CD14-positive monocyte (primary cell): Measurements from ENCODE around the gene RBSN. TPM values are rescaled to one million over a fixed set of nuclear protein-coding genes. Genes with fewer than 3 reads are reported as not detected.

ENCODE experiments used
- DNase-seq, 3 donors: peaks; one replicate each; pipeline ENCODE4 v3.0.0-alpha.2; 2011 to 2022
- H2AFZ ChIP-seq: 2 replicates; pipeline ENCODE4 v1.6.0; 2012; ENCODE audit warnings: mild to moderate bottlenecking, low read depth, low read length, inconsistent platforms; ENCODE audit not compliant: insufficient read depth, poor library complexity, severe bottlenecking
- H3K27ac ChIP-seq, 2 donors: 1 replicate in 1 of 2; 2 replicates in 1 of 2; pipeline ENCODE4 v1.5.1; 2012 to 2013; ENCODE audit warnings: low read length in 2 of 2, control low read depth in 1 of 2, inconsistent platforms in 1 of 2, low read depth in 1 of 2, mild to moderate bottlenecking in 1 of 2
- H3K27me3 ChIP-seq, 2 donors: one replicate each; pipeline versions ENCODE4 v1.6.0 to v1.6.1; 2011 to 2013; ENCODE audit warnings: low read length in 2 of 2; ENCODE audit not compliant: control insufficient read depth in 2 of 2, insufficient read depth in 2 of 2
- H3K36me3 ChIP-seq, 2 donors: replicated peaks in 1 of 2; 1 replicate in 1 of 2; 2 replicates in 1 of 2; pipeline versions ENCODE4 v1.5.1 to v1.6.1; 2012 to 2013; ENCODE audit warnings: low read length in 2 of 2, control low read depth in 1 of 2, inconsistent platforms in 1 of 2, mild to moderate bottlenecking in 1 of 2; ENCODE audit not compliant: insufficient read depth in 2 of 2, control insufficient read depth in 1 of 2
- H3K4me1 ChIP-seq, 2 donors: 1 replicate in 1 of 2; 2 replicates in 1 of 2; pipeline versions ENCODE4 v1.5.1 to v1.6.1; 2012 to 2013; ENCODE audit warnings: low read length in 2 of 2, control low read depth in 1 of 2, inconsistent platforms in 1 of 2, mild to moderate bottlenecking in 1 of 2, moderate library complexity in 1 of 2; ENCODE audit not compliant: insufficient read depth in 2 of 2, control insufficient read depth in 1 of 2
- H3K4me2 ChIP-seq: replicated peaks from 2 replicates; pipeline ENCODE3; 2012; ENCODE audit warnings: low read length, moderate library complexity, mild to moderate bottlenecking; ENCODE audit not compliant: poor library complexity, severe bottlenecking; ENCODE audit errors: extremely low read depth
- H3K4me3 ChIP-seq, 3 experiments: fragments of 200-600 bp in 1 of 3; sonication (generic) in 1 of 3; replicated peaks in 1 of 3; 1 replicate in 2 of 3; 2 replicates in 1 of 3; pipeline ENCODE4 v1.5.1; 2011 to 2013; ENCODE audit warnings: low read length in 3 of 3, mild to moderate bottlenecking in 3 of 3, control low read depth in 2 of 3, low read depth in 2 of 3, inconsistent platforms in 1 of 3, moderate library complexity in 1 of 3
- H3K79me2 ChIP-seq: 2 replicates; pipeline ENCODE4 v1.6.0; 2012; ENCODE audit warnings: mild to moderate bottlenecking, control low read depth, inconsistent platforms, low read length, moderate library complexity; ENCODE audit not compliant: insufficient read depth
- H3K9ac ChIP-seq: 2 replicates; pipeline ENCODE4 v1.6.0; 2017; ENCODE audit warnings: low read length, mild to moderate bottlenecking; ENCODE audit not compliant: insufficient read depth, poor library complexity, severe bottlenecking
- H3K9me3 ChIP-seq, 2 donors: replicated peaks in 1 of 2; 1 replicate in 1 of 2; 2 replicates in 1 of 2; pipeline versions ENCODE4 v1.5.1 to v1.6.1; 2012 to 2013; ENCODE audit warnings: low read length in 2 of 2, control low read depth in 1 of 2; ENCODE audit not compliant: control insufficient read depth in 1 of 2, insufficient read depth in 1 of 2
- H4K20me1 ChIP-seq: 2 replicates; pipeline ENCODE4 v1.6.0; 2012; ENCODE audit warnings: mild to moderate bottlenecking, low read length, control low read depth, moderate library complexity; ENCODE audit not compliant: insufficient read depth
- H3K27ac Mint-ChIP-seq, 7 donors: one replicate each; pipeline ENCODE4 v1.8.0; 2020; ENCODE audit warnings: mild to moderate bottlenecking in 7 of 7, mixed read lengths in 7 of 7, moderate library complexity in 6 of 7, inconsistent platforms in 2 of 7
- H3K27me3 Mint-ChIP-seq, 3 donors: one replicate each; pipeline ENCODE4 v1.8.0; 2021 to 2022; ENCODE audit warnings: low read depth in 3 of 3, mild to moderate bottlenecking in 3 of 3, mixed read lengths in 3 of 3, moderate library complexity in 3 of 3, inconsistent platforms in 1 of 3
- H3K36me3 Mint-ChIP-seq, 2 donors: one replicate each; pipeline ENCODE4 v1.8.0; 2020; ENCODE audit warnings: mixed read lengths in 2 of 2, inconsistent platforms in 1 of 2, mild to moderate bottlenecking in 1 of 2
- H3K4me1 Mint-ChIP-seq: one replicate; pipeline ENCODE4 v1.8.0; 2020; ENCODE audit warnings: mild to moderate bottlenecking, mixed read lengths
- H3K4me3 Mint-ChIP-seq, 2 donors: one replicate each; pipeline ENCODE4 v1.8.0; 2020; ENCODE audit warnings: mild to moderate bottlenecking in 2 of 2, mixed read lengths in 2 of 2, moderate library complexity in 1 of 2
- H3K9me3 Mint-ChIP-seq, 7 donors: one replicate each; pipeline ENCODE4 v1.8.0; 2020 to 2022; ENCODE audit warnings: mixed read lengths in 7 of 7, mild to moderate bottlenecking in 6 of 7, moderate library complexity in 6 of 7, inconsistent platforms in 2 of 7
- CTCF ChIP-seq: fragments of 200-600 bp; IDR thresholded peaks from one replicate; pipeline ENCODE4 v1.8.0; 2022; ENCODE audit warnings: antibody characterized with exemption, mild to moderate bottlenecking
- WGBS: methylation state at CpG from one replicate; pipeline ENCODE4 v1.1.5; 2013; ENCODE audit warnings: missing lambda C conversion rate; ENCODE audit not compliant: insufficient coverage; 5-methylcytosine and 5-hydroxymethylcytosine counted together
- intact Hi-C, 2 donors: fragments of 100-400 bp; cut with micrococcal nuclease; formaldehyde crosslinking; loops; one replicate each; pipeline versions ENCODE4 v1.15.0 to v1.15.1; 2023
- polyA plus RNA-seq, 3 donors: library from polyadenylated mRNA; depleted of rRNA in 1 of 3; unstranded in 2 of 3; stranded (reverse) in 1 of 3; fragments of 300-500 nt in 2 of 3; fragments of >200 nt in 1 of 3; fragmentation: Illumina TruSeq in 2 of 3; gene quantifications; 1 replicate in 2 of 3; 2 replicates in 1 of 3; pipeline ENCODE4 v1.2.3, GENCODE V29; 2012 to 2021

RBSN gene
- polyA plus RNA-seq, 3 donors = 6.7 to 10.1 (median 8.1) TPM

DNA sequence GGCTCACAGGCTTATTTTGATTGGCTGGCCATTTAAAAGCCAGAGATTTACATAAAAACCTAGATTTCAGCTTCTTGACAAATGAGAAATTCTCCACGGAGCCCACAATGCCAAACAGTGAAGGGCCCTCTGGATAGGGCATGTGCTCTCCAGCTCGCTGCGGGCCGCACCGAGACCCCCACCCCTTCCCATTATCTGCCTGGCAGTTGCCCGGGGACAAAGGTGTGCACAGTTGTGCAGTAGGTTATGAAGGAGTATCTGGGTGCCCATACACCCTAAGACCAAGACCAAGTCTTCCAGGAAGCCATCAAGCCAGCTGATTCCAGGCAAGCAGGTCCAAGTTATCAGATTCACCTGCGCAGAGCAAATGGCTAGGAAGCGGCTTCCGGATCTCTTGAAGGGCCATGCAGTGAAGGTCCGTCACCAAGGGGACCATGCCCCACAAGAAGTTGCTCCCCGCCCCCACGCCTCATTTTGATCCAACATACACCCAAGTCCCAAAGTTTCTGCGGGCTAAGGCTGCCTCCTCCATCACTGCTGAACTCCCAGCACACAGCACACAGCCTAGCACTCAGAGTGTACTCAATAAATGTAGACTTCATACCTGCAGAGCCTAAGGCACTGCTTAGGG, 35.2 kb downstream of the RBSN start:
- intact Hi-C loops = loop anchor here (10.0 kb wide), 5 partner anchors 109 to 939 kb away; partner anchors contain the start of genes CCDC174 (in 1 of the 2), CHCHD4 (in 1 of the 2), NR2C2 (in 1 of the 2) and TMEM43 (in 1 of the 2)
- peaks cover 34% of the 10 kb centered on the region for H3K79me2 ChIP-seq
- peak overlapping the region; percentile 68 to 94 (median 80) for H3K4me3 ChIP-seq
- Mint-ChIP-seq H3K4me3 (peak overlapping the region; percentile 96 to 97), H3K27me3 (peaks cover 0 to 2% (median 2%) of the 10 kb centered on the region in 3 donors), H3K9me3 (peaks cover 0 to 2% (median 0%) of the 10 kb centered on the region in 7 donors), H3K27ac (peak overlapping the region in 5 of 7 donors; percentile 54 to 90 (median 69)), H3K36me3 (peaks cover 11 to 28% of the 10 kb centered on the region in 2 donors), H3K4me1 (peaks cover 21% of the 10 kb centered on the region)
- peaks cover 20 to 25% of the 10 kb centered on the region in 2 donors for H3K4me1 ChIP-seq
- H3K9me3 ChIP-seq = no peaks in the 10 kb centered on the region
- H3K27ac ChIP-seq = peak overlapping the region in 1 of 2 donors; percentile 84
- no peak for TF ChIP-seq CTCF
- H4K20me1 ChIP-seq = peaks cover 12% of the 10 kb centered on the region
- peak overlapping the region; percentile 89 for H2AFZ ChIP-seq
- DNase-seq = no peak
- 96% methylated on average over 7 of the region's 13 CpGs for WGBS
- peak overlapping the region; percentile 89 for H3K9ac ChIP-seq
- no peaks in the 10 kb centered on the region for H3K27me3 ChIP-seq
- H3K36me3 ChIP-seq = peaks cover 8 to 10% of the 10 kb centered on the region in 2 donors
- peak overlapping the region; percentile 94 for H3K4me2 ChIP-seq

DNA sequence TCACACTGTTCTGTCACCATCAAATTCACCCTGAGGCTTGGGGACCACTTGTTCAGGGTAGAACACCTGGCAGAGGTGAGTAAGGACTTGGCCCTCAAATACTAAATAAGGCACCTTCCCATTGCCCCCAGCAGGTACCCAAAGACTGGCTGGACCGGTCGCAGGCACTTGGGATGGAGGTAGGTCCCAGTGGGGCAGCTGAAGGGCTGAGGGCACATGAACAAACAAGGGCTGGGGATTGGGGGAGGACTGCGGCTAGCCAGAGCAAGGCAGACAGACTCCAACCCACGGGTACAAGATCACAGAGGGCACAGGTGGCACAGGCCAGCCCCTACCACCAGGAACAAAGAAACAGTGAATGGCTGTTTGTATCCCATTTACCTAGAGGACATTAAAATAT, 35.7 kb downstream of the RBSN start:
- peak overlapping the region in 1 of 2 donors; percentile 84 for H3K27ac ChIP-seq
- no peak overlapping the region for H3K9ac ChIP-seq
- Mint-ChIP-seq H3K4me3 (no peak overlapping the region), H3K9me3 (peaks cover 0 to 2% (median 0%) of the 10 kb centered on the region in 7 donors), H3K4me1 (peaks cover 21% of the 10 kb centered on the region), H3K27me3 (peaks cover 0 to 2% (median 2%) of the 10 kb centered on the region in 3 donors), H3K27ac (peak overlapping the region in 1 of 7 donors; percentile 27), H3K36me3 (peaks cover 16 to 33% of the 10 kb centered on the region in 2 donors)
- intact Hi-C loops = loop anchor here (10.0 kb wide), 5 partner anchors 108 to 938 kb away; partner anchors contain the start of genes CCDC174 (in 1 of the 2), CHCHD4 (in 1 of the 2), NR2C2 (in 1 of the 2) and TMEM43 (in 1 of the 2)
- H3K27me3 ChIP-seq = no peaks in the 10 kb centered on the region
- no peak for DNase-seq
- no peak overlapping the region for H3K4me2 ChIP-seq
- WGBS = 100% methylated on average over 2 of the region's 4 CpGs
- H4K20me1 ChIP-seq = peaks cover 12% of the 10 kb centered on the region
- H3K4me3 ChIP-seq = no peak overlapping the region
- H2AFZ ChIP-seq = no peak overlapping the region
- peaks cover 20 to 25% of the 10 kb centered on the region in 2 donors for H3K4me1 ChIP-seq
- TF ChIP-seq CTCF = no peak
- no peaks in the 10 kb centered on the region for H3K9me3 ChIP-seq
- peaks cover 13 to 16% of the 10 kb centered on the region in 2 donors for H3K36me3 ChIP-seq
- peaks cover 37% of the 10 kb centered on the region for H3K79me2 ChIP-seq
